ENCODE measurements around the gene SELENOS. TPM values are rescaled to one million over a fixed set of nuclear protein-coding genes. Genes with fewer than 3 reads are reported as not detected.

SELENOS gene
- polyA plus RNA-seq, 1 donor from 2014 or later, result 136 TPM

DNA sequence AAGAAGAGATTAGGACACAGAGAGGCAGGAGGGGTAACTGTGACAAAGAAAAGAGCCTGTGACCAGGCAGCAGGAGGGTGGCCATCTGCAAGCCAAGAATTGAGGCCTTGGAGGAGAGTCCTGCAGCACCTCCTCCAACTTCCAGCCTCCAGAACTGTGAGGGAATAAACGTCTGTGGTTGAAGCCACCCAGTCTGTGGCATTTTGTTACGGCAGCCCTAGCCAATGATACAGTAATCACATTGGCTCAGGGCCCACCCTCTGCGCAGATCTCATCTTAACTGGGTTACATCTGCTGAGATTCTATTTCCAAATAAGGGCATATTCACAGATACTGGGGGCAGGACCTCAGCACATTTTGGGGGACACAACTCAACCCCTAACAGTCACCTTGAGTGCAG, 11.3 kb downstream of the SELENOS start:
- H3K27ac ChIP-seq (ENCODE audit: low read length), result no peak overlapping the region
- no peak overlapping the region for H3K9ac ChIP-seq (ENCODE audit: low read length)
- H3K4me3 ChIP-seq (ENCODE audit: low read length), result no peak overlapping the region
- H3K9me2 ChIP-seq (ENCODE audit: insufficient read depth, low read length), result no peaks in the 10 kb centered on the region
- H3K79me2 ChIP-seq (replicated peaks; ENCODE audit: insufficient read depth, low read length), result no peaks in the 10 kb centered on the region
- no peaks in the 10 kb centered on the region for H3K9me3 ChIP-seq (ENCODE audit: low read length)
- H4K20me1 ChIP-seq (ENCODE audit: insufficient read depth), result no peaks in the 10 kb centered on the region
- no peak overlapping the region for H2AFZ ChIP-seq (ENCODE audit: low read depth, low read length)
- H3K27me3 ChIP-seq (ENCODE audit: insufficient read depth, low read depth, low read length), result no peaks in the 10 kb centered on the region
- no peaks in the 10 kb centered on the region for H3F3A ChIP-seq (ENCODE audit: insufficient read depth, low read length, poor library complexity, severe bottlenecking)
- no peak overlapping the region for H3K4me2 ChIP-seq (ENCODE audit: low read length)
- H3K36me3 ChIP-seq (ENCODE audit: insufficient read depth, low read length), result no peaks in the 10 kb centered on the region
- TF ChIP-seq, protein P1, sequence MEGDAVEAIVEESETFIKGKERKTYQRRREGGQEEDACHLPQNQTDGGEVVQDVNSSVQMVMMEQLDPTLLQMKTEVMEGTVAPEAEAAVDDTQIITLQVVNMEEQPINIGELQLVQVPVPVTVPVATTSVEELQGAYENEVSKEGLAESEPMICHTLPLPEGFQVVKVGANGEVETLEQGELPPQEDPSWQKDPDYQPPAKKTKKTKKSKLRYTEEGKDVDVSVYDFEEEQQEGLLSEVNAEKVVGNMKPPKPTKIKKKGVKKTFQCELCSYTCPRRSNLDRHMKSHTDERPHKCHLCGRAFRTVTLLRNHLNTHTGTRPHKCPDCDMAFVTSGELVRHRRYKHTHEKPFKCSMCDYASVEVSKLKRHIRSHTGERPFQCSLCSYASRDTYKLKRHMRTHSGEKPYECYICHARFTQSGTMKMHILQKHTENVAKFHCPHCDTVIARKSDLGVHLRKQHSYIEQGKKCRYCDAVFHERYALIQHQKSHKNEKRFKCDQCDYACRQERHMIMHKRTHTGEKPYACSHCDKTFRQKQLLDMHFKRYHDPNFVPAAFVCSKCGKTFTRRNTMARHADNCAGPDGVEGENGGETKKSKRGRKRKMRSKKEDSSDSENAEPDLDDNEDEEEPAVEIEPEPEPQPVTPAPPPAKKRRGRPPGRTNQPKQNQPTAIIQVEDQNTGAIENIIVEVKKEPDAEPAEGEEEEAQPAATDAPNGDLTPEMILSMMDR (IDR thresholded peaks at IDR 0.05; ENCODE audit: poor library complexity, severe bottlenecking), result no peak
- TF ChIP-seq, protein P2, sequence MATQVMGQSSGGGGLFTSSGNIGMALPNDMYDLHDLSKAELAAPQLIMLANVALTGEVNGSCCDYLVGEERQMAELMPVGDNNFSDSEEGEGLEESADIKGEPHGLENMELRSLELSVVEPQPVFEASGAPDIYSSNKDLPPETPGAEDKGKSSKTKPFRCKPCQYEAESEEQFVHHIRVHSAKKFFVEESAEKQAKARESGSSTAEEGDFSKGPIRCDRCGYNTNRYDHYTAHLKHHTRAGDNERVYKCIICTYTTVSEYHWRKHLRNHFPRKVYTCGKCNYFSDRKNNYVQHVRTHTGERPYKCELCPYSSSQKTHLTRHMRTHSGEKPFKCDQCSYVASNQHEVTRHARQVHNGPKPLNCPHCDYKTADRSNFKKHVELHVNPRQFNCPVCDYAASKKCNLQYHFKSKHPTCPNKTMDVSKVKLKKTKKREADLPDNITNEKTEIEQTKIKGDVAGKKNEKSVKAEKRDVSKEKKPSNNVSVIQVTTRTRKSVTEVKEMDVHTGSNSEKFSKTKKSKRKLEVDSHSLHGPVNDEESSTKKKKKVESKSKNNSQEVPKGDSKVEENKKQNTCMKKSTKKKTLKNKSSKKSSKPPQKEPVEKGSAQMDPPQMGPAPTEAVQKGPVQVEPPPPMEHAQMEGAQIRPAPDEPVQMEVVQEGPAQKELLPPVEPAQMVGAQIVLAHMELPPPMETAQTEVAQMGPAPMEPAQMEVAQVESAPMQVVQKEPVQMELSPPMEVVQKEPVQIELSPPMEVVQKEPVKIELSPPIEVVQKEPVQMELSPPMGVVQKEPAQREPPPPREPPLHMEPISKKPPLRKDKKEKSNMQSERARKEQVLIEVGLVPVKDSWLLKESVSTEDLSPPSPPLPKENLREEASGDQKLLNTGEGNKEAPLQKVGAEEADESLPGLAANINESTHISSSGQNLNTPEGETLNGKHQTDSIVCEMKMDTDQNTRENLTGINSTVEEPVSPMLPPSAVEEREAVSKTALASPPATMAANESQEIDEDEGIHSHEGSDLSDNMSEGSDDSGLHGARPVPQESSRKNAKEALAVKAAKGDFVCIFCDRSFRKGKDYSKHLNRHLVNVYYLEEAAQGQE (IDR thresholded peaks at IDR 0.05; ENCODE audit: borderline replicate concordance), result no peak
- TF ChIP-seq POLR2AphosphoS5 (IDR thresholded peaks at IDR 0.05) (no peak), RAD21 (conservative IDR thresholded peaks at IDR 0.05) (no peak), EP300 (conservative IDR thresholded peaks at IDR 0.05; ENCODE audit: poor library complexity, severe bottlenecking) (no peak), EZH2 (IDR thresholded peaks at IDR 0.05; ENCODE audit: borderline replicate concordance, insufficient read depth, low read length, poor library complexity, severe bottlenecking) (no peak)

DNA sequence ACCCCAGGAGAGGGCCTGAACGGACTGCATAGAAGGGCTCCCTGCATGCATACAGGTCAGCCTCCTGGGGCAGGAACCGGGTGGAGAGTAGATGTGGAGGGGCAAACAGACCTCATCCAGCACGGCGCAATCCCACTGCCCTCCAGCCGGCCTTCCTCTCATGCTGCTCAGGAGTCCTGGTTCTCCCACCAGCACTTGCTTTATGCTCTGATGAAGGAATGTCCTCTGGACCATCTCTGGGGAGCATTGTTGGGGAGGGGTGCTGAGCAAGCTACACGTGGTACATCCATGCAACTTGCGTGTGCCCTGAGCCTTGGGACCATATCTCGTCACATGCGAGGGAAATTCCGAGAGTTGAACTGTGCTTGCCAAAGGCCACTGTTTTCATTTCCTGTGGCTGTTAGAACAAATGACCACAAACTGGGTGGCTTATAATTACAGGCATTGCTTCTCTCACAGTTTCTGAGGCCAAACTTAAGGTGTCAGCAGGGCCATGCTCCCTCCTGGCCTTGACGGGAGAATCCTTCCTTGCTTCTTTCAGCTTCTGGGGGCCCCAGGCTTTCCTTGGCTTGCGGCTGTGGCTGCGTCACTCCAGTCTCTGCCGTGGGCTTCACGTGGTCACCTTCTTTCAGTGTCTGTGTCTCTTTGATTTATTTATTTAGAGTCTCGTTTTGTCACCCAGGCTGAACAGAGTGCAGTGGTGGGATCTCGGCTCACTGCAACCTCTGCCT, 12.2 kb downstream of the SELENOS start:
- Histone ChIP-seq H3K79me2 (replicated peaks; ENCODE audit: insufficient read depth, low read length) (no peaks in the 10 kb centered on the region), H3K4me3 (ENCODE audit: low read length) (no peak overlapping the region), H3K9ac (ENCODE audit: low read length) (no peak overlapping the region), H4K20me1 (ENCODE audit: insufficient read depth) (no peaks in the 10 kb centered on the region), H3K36me3 (ENCODE audit: insufficient read depth, low read length) (no peaks in the 10 kb centered on the region), H3K9me3 (ENCODE audit: low read length) (no peaks in the 10 kb centered on the region), H3K9me2 (ENCODE audit: insufficient read depth, low read length) (no peaks in the 10 kb centered on the region), H3K4me2 (ENCODE audit: low read length) (no peak overlapping the region), H3K27me3 (ENCODE audit: insufficient read depth, low read depth, low read length) (no peaks in the 10 kb centered on the region), H3F3A (ENCODE audit: insufficient read depth, low read length, poor library complexity, severe bottlenecking) (no peaks in the 10 kb centered on the region), H2AFZ (ENCODE audit: low read depth, low read length) (no peak overlapping the region), H3K27ac (ENCODE audit: low read length) (no peak overlapping the region)
- TF ChIP-seq, protein P1 (IDR thresholded peaks at IDR 0.05; ENCODE audit: poor library complexity, severe bottlenecking), result no peak
